Measurements from ENCODE around the gene KDM7A. TPM values are rescaled to one million over a fixed set of nuclear protein-coding genes. Genes with fewer than 3 reads are reported as not detected.

Gene KDM7A
- total and polyA plus RNA-seq, 10 of the 15 experiments (the other 5 are each of a cell fraction or from before 2014, with no cell fraction given): 0.07 to 0.96 (median 0.74) TPM

- TF ChIP-seq MEF2B (IDR thresholded peaks at IDR 0.05; ENCODE audit: partially characterized antibody, poor library complexity, severe bottlenecking) (no peak), CREM (IDR thresholded peaks at IDR 0.05; ENCODE audit: low read depth) (no peak), GABPA (IDR thresholded peaks at IDR 0.05; ENCODE audit: low read depth) (no peak)
Measured at GRCh38 chr7:140054751-140055150, 122.0 kb downstream of the KDM7A start (continued).

GRCh38 chr7:140053812-140054539 is 122.8 kb downstream of the KDM7A start:
- Histone ChIP-seq H3K27me3 (replicated peaks in 1 of 2; ENCODE audit: control insufficient read depth in 2 of 2, insufficient read depth in 2 of 2, low read length in 1 of 2) (no peaks in the 10 kb centered on the region), H3K9ac (ENCODE audit: control insufficient read depth, insufficient read depth, low read length) (no peak overlapping the region), H3K9me3 (replicated peaks; ENCODE audit: control insufficient read depth, insufficient read depth, low read length) (no peaks in the 10 kb centered on the region), H3K79me2 (ENCODE audit: control insufficient read depth, insufficient read depth, low read length) (no peaks in the 10 kb centered on the region), H3K4me3 (0 out of 2 replicates have a peak overlapping the region, but pooled peaks have one; percentile 10), H3K4me1 (ENCODE audit: control insufficient read depth, insufficient read depth, low read length) (peaks cover 17% of the 10 kb centered on the region), H2AFZ (ENCODE audit: control insufficient read depth, low read depth, low read length) (no peak overlapping the region), H4K20me1 (ENCODE audit: control insufficient read depth, insufficient read depth) (peaks cover 4% of the 10 kb centered on the region; the same call in 1 of the 2 replicates), H3K4me2 (ENCODE audit: control insufficient read depth, insufficient read depth) (peak overlapping the region; percentile 59), H3K36me3 (ENCODE audit: control insufficient read depth in 2 of 2, insufficient read depth in 2 of 2, low read length in 1 of 2) (no peaks in the 10 kb centered on the region; a peak in 1 of 4 replicates), H3K27ac (ENCODE audit: control insufficient read depth, insufficient read depth) (no peak overlapping the region)
- DNase-seq (ENCODE audit: low read depth, low spot score) (no peak), FAIRE-seq (peak; percentile 31), ATAC-seq (peak; percentile 96)
- BruUV-seq (replicated peaks): no TSS peak
- ChIA-PET POLR2A (interaction anchor here (1.0 kb wide), 1 partner anchor 32 kb away, joined by 3 read pairs; no protein-coding TSS in a partner anchor), RAD21 (ENCODE audit: unreplicated experiment) (interaction anchor here (1.0 kb wide), 1 partner anchor 9 kb away, joined by 6 read pairs; the partner anchor contains the start of gene PARP12), SMC1A (ENCODE audit: uncharacterized antibody, unreplicated experiment) (interaction anchor here (0.6 to 1.5 kb wide), 3 partner anchors 9 to 291 kb away, joined by 3 read pairs; no protein-coding TSS in a partner anchor), CTCF (interaction anchor here (0.9 to 1.3 kb wide), 5 partner anchors 9 to 644 kb away, joined by 3 to 4 read pairs (median 3); partner anchors contain the start of gene PARP12)
- 0 out of 2 replicates have a peak, but pooled peaks have one; percentile 14 for TF ChIP-seq MLLT1 (IDR thresholded peaks at IDR 0.05)
- TF ChIP-seq SRF (IDR thresholded peaks at IDR 0.05; ENCODE audit: low read depth in 2 of 2, low read length in 2 of 2): no peak
- no peak for TF ChIP-seq RCOR1 (conservative IDR thresholded peaks at IDR 0.05; ENCODE audit: low read depth, low read length)
- TF ChIP-seq ZNF24 (IDR thresholded peaks at IDR 0.05): 0 out of 2 replicates have a peak, but pooled peaks have one; percentile 16
- TF ChIP-seq CHD4 (IDR thresholded peaks at IDR 0.05): no peak
- TF ChIP-seq ATF7 (IDR thresholded peaks at IDR 0.05; ENCODE audit: low read depth): peak; percentile 41; the same call in 1 of the 2 replicates
- TF ChIP-seq RELB (IDR thresholded peaks at IDR 0.05; ENCODE audit: low read depth): 0 out of 2 replicates have a peak, but pooled peaks have one; percentile 26
- no peak for TF ChIP-seq CREM (IDR thresholded peaks at IDR 0.05; ENCODE audit: low read depth)
- TF ChIP-seq MTA2 (IDR thresholded peaks at IDR 0.05; ENCODE audit: low read depth): peak; percentile 53; the same call in 1 of the 2 replicates
- in situ Hi-C loops (cut with MboI): loop anchor here (10.0 kb wide), 1 partner anchor 939 kb away; no protein-coding TSS in a partner anchor
- intact Hi-C loops (cut with micrococcal nuclease; ENCODE audit: unreplicated experiment): no loop called here
- 29% methylated on average over 3 of the region's 3 CpGs for WGBS (ENCODE audit: insufficient coverage, insufficient replicate concordance, low lambda C conversion rate, missing lambda C conversion rate)

All from GM12878 (cell line).